HG02981 (cell line): Measurements from ENCODE around the gene CLK4.
"Not testable (repeated sequence)": the region's sequence is repeated elsewhere in the genome, so short reads cannot be mapped to it uniquely, and the experiment has no call there.

Source experiments
- ATAC-seq: cut with Tn5 transposase; IDR thresholded peaks from one replicate; pipeline ENCODE4 v1.9.1; 2021; ENCODE audit warnings: mild to moderate bottlenecking, moderate library complexity; ENCODE audit not compliant: unreplicated experiment

Gene CLK4

GRCh38 chr5:178587763-178588611 is 38.9 kb downstream of the CLK4 start:
- no peak for ATAC-seq

- no peak for ATAC-seq
Observed at GRCh38 chr5:178586396-178586795, 40.5 kb downstream of the CLK4 start.

DNA sequence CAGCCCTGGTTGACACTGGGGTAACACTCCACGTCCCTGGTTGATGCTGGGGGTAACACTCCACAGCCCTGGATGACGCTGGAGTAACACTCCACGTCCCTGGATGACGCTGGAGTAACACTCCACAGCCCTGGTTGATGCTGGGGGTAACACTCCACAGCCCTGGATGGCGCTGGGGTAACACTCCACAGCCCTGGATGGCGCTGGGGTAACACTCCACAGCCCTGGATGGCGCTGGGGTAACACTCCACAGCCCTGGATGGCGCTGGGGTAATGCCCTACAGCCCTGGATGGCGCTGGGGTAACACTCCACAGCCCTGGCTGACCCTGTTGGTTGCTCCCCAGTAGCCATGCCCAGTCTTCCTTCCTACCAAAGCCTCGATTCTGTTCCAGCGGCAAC is 41.4 kb downstream of the CLK4 start:
- not testable (repeated sequence) for ATAC-seq

GRCh38 chr5:178583279-178583678 is 43.6 kb downstream of the CLK4 start:
- no peak for ATAC-seq

GRCh38 chr5:178582291-178582690 is 44.6 kb downstream of the CLK4 start:
- no peak for ATAC-seq

GRCh38 chr5:178581621-178582020 is 45.2 kb downstream of the CLK4 start:
- no peak for ATAC-seq

DNA sequence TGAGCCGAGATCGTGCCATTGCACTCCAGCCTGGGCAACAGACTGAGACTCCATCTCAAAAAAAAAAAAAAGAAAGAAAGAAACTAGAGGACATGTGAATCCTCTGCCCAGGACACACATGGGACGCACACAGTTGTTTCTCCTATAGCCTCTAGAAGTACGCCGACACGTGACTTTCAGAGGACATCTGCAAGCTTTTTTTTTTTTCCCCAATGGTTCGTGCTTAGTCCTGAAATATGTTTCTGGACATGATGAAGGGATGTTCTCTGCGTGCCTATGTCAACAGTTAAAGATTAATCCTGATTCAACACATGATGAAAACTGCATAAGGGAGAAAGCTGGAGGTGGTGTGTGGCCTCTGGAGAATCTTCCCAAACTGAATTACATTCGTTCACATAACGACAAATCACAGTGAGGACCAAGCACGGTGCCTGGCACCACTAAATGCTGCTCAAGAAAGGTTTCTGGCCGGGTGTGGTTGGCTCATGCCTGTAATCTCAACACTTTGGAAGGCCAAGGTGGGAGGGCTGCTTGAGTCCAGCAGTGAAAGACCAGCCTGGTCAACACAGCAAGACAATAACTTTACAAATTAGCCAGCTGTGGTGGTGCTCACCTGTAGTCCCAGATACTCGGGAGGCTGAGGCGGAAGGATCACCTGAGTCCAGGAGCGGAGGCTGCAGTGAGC is 46.4 kb downstream of the CLK4 start:
- ATAC-seq, result no peak

GRCh38 chr5:178577944-178578343 is 48.9 kb downstream of the CLK4 start:
- ATAC-seq, result no peak

- ATAC-seq, result no peak
Observed at GRCh38 chr5:178577376-178577839, 49.4 kb downstream of the CLK4 start.

- no peak for ATAC-seq
Observed at GRCh38 chr5:178576591-178577351, 50.1 kb downstream of the CLK4 start.

GRCh38 chr5:178573216-178573615 is 53.6 kb downstream of the CLK4 start:
- no peak for ATAC-seq

DNA sequence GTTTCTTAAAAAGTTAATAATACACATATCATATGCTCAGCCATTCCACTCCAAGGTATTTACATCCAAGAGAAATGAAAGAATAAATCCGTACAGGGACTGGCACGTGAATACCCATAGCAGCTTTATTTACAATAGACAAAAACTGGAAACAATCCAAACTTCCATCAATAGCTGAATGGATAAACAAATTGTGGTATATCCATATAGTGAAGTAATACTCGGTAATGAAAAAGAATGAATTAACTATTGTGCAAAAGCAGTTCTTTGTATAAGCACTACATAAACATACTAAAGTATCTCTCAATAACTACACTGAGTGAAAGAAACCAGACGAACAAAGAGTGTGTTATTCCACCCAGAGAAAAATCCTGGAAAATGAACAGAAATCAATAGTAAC is 54.2 kb downstream of the CLK4 start:
- ATAC-seq, result no peak

DNA sequence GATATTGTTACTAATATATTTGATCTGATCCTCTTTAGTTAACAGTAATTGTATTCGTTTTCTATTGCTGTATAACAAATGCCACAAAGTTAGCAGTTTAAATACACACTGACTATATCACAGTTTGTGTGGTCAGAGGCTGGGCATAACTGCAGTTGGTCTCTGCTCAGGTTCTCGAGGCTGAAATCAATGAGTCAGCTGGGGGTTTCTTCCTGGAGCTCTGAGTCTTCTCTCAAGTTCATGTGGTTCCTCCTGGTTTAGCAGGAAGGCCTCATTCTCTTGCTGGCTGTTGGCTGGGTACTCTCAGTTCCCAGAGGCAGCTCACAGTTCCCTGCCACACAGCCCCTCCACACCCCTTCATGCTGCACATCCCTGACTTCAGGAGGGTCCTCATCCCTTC is 57.4 kb downstream of the CLK4 start:
- ATAC-seq, result no peak

GRCh38 chr5:178564811-178565550 is 61.9 kb downstream of the CLK4 start:
- no peak for ATAC-seq

- ATAC-seq, result no peak
Observed at GRCh38 chr5:178564397-178564796, 62.5 kb downstream of the CLK4 start.

DNA sequence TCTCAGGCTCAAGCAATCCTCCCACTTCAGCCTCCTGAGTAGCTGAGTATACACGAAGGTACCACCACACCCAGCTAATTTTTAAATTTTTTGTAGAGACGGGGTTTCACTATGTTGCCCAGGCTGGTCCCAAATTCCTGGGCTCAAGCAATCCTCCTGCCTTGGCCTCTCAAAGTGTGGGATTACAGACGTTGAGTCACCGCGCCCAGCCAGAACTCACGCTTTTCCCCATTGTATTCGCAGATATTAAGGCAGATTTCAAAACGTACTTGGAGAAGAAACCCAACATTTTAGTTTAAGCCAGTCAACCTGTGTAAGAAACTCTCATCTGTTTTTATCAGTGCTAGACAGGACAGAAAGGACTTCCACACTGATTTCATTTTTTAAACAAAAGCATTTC is 63.2 kb downstream of the CLK4 start:
- no peak for ATAC-seq

DNA sequence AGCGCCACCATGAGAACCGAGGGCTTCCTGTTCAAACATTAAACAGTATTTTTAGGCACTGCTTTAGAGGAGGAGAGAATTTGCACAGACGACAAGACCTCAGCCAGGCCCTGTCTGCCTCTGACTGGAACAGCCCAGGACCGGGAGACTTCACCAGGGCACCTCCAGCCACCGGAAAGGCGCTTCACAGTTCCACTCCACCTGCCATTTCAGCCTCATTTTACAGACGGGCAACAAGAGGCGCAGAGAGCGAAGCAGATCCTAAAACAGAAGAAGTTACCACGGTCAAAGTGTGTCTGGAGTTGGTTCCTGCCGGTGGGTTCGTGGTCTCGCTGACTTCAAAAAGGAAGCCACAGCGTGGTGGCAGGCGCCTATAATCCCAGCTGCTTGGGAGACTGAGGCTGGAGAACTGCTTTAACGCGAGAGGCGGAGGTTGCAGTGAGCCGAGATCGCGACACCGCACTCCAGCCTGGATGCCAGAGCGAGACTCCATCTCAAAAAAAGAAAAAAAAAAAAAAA is 65.0 kb downstream of the CLK4 start:
- ATAC-seq, result no peak

DNA sequence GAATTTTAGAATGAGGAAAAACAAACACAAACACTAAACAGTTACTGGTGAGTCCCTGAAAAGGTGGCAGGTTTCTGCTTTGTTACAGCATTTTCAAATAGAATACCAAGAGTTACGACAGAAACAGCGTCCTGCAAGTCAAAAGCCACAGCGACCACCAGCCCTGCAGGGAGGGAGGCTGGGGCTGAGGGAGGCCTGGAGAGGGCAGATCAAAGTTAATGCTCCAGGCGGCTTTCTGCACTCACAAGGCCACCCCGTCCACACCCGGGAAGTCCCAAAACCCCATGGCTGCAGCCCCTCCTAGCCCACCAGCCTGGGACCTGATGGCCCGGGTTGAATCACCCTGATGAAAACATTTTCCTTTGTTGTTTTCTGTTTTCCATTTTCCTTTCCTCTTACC is 65.9 kb downstream of the CLK4 start:
- no peak for ATAC-seq

GRCh38 chr5:178557416-178557815 is 69.4 kb downstream of the CLK4 start:
- ATAC-seq, result no peak

- ATAC-seq, result no peak
Observed at GRCh38 chr5:178555771-178556211, 71.1 kb downstream of the CLK4 start.

DNA sequence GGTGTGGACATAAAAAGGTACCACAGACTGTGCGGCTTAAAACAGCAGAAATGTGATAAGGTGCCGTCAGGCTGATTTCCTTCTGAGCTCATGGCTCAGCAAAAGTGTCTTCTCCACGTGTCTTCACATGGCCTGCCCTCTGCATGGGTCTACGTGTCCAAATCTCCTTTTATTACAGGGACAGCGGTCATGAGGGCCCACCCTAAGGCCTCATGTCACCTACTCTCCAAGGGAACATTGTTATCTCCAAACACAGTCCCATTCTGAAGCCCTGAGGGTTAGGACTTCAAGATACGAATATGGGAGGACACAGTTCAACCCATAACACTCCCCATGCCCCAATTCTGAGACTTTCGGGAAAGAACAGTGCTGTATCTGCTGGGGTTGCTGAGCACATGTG is 71.8 kb downstream of the CLK4 start:
- ATAC-seq, result no peak
